ENCODE results near the gene MGAT4C. TPM values are rescaled to one million over a fixed set of nuclear protein-coding genes. Genes with fewer than 3 reads are reported as not detected.

Gene MGAT4C
- total and polyA plus RNA-seq, 2 experiments from 2014 or later, result 0.33 to 0.44 TPM

- TF ChIP-seq CTCF (IDR thresholded peaks at IDR 0.05; ENCODE audit: low read depth, low read length), result no peak
- Histone ChIP-seq H3K4me1 (ENCODE audit: low read depth) (no peaks in the 10 kb centered on the region), H3K36me3 (no peaks in the 10 kb centered on the region), H3K27me3 (no peaks in the 10 kb centered on the region), H3K27ac (no peak overlapping the region), H3K9me3 (ENCODE audit: low read depth) (no peaks in the 10 kb centered on the region), H3K4me3 (no peak overlapping the region)
- DNase-seq (ENCODE audit: low read depth in 1 of 2, low spot score in 1 of 2), result no peak
Observed at GRCh38 chr12:85985996-85986395, 270.2 kb downstream of the MGAT4C start.

- Histone ChIP-seq H3K4me1 (ENCODE audit: low read depth) (no peaks in the 10 kb centered on the region), H3K27ac (no peak overlapping the region), H3K4me3 (no peak overlapping the region), H3K27me3 (no peaks in the 10 kb centered on the region), H3K36me3 (no peaks in the 10 kb centered on the region), H3K9me3 (ENCODE audit: low read depth) (no peaks in the 10 kb centered on the region)
- TF ChIP-seq CTCF (IDR thresholded peaks at IDR 0.05; ENCODE audit: low read depth, low read length), result no peak
- DNase-seq (ENCODE audit: low read depth in 1 of 2, low spot score in 1 of 2), result no peak
Observed at GRCh38 chr12:85983601-85984000, 272.6 kb downstream of the MGAT4C start.

DNA sequence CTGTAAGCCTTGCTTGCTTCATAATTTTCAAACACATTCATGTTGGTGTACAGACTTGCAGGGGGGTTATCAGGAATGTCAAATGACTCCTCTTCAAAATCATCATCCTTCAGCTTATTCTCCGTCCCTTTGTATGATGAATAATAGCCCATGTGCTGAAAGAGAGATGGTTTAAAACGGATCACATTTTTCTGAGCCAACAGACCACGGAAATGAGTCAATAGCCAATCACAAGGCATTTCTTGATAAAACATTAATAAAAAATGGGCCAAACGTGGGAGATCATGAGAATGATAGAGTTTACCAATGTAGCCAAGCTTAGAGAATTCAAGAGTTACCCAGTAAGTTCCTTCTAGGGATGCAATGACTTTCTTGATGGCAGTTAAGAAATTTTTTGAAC lies 276.6 kb downstream of the MGAT4C start:
- Histone ChIP-seq H3K4me3 (no peak overlapping the region), H3K4me1 (ENCODE audit: low read depth) (no peaks in the 10 kb centered on the region)
- TF ChIP-seq CTCF (IDR thresholded peaks at IDR 0.05; ENCODE audit: low read depth, low read length), result no peak

GRCh38 chr12:85975716-85976115 lies 280.5 kb downstream of the MGAT4C start:
- Histone ChIP-seq H3K27me3 (no peaks in the 10 kb centered on the region), H3K9me3 (ENCODE audit: low read depth) (no peaks in the 10 kb centered on the region), H3K36me3 (no peaks in the 10 kb centered on the region), H3K4me1 (ENCODE audit: low read depth) (no peaks in the 10 kb centered on the region), H3K4me3 (no peak overlapping the region), H3K27ac (no peak overlapping the region)
- DNase-seq (ENCODE audit: low read depth in 1 of 2, low spot score in 1 of 2), result no peak
- no peak for TF ChIP-seq CTCF (IDR thresholded peaks at IDR 0.05; ENCODE audit: low read depth, low read length)

More for the DNA sequence above, 276.6 kb downstream of the MGAT4C start:
- Histone ChIP-seq H3K27me3 (no peaks in the 10 kb centered on the region), H3K27ac (no peak overlapping the region), H3K36me3 (no peaks in the 10 kb centered on the region), H3K9me3 (ENCODE audit: low read depth) (no peaks in the 10 kb centered on the region)
- no peak for DNase-seq (ENCODE audit: low read depth in 1 of 2, low spot score in 1 of 2)

- no peaks in the 10 kb centered on the region for H3K36me3 ChIP-seq
- DNase-seq (ENCODE audit: low read depth in 1 of 2, low spot score in 1 of 2), result no peak
- H3K4me1 ChIP-seq (ENCODE audit: low read depth), result no peaks in the 10 kb centered on the region
- H3K4me3 ChIP-seq, result no peak overlapping the region
- no peak for TF ChIP-seq CTCF (IDR thresholded peaks at IDR 0.05; ENCODE audit: low read depth, low read length)
- H3K27me3 ChIP-seq, result no peaks in the 10 kb centered on the region
- H3K9me3 ChIP-seq (ENCODE audit: low read depth), result no peaks in the 10 kb centered on the region
- no peak overlapping the region for H3K27ac ChIP-seq
Observed at GRCh38 chr12:85971800-85972199, 284.4 kb downstream of the MGAT4C start.

DNA sequence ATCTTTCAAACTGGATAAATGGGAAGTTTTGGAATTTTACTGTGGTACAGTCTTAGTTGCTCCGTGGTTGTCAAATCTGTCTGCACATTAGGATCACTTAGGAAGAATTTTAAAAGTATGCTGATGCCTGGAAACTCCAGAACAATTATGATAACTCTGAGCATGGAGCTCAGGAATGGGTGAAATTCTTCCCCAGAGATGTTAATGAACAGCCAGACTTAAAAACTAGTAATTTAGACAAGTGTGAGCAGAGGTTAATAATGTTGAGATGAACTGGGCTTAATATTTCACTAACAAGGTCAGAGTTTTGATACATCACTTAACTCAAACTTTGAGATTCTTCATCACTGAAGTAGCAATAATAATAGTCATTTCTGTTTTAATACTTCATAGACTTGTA lies 287.6 kb downstream of the MGAT4C start:
- DNase-seq (ENCODE audit: low read depth in 1 of 2, low spot score in 1 of 2), result no peak
- H3K4me3 ChIP-seq, result no peak overlapping the region
- H3K4me1 ChIP-seq (ENCODE audit: low read depth), result no peaks in the 10 kb centered on the region
- H3K27ac ChIP-seq, result no peak overlapping the region
- H3K36me3 ChIP-seq, result no peaks in the 10 kb centered on the region
- TF ChIP-seq CTCF (IDR thresholded peaks at IDR 0.05; ENCODE audit: low read depth, low read length), result no peak
- no peaks in the 10 kb centered on the region for H3K27me3 ChIP-seq
- H3K9me3 ChIP-seq (ENCODE audit: low read depth), result no peaks in the 10 kb centered on the region
